ENCODE data around the gene PRG2.
A peak's percentile ranks its signal among the peaks of the same experiment; 100 is the strongest.
"Not testable (repeated sequence)": the region's sequence is repeated elsewhere in the genome, so short reads cannot be mapped to it uniquely, and the experiment has no call there.

PRG2 gene

DNA sequence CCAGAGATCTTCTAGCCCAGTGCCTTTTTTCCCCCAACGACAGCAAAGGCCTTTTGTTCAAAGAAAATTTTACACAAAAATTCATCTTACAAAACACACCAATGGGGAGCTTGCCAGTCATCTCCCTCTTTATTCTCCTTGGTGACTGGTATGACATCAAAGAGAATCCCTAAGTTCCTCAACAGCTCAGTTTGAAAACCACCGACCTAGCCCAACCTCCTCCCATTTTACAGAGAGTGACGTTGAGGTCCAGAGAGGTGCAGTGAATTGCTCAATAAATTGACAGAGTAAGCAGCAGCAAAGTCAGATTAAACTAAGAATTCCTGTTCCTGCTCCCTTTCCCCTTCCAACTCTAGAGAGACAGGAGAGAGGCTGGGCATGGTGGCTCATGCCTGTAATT is 28.7 kb upstream of the PRG2 start:
- no peak for DNase-seq (ENCODE audit: low spot score)

- DNase-seq (ENCODE audit: low spot score) = no peak
These were observed 27.7 kb upstream of the PRG2 start for GRCh38 chr11:57418131-57418530.

DNA sequence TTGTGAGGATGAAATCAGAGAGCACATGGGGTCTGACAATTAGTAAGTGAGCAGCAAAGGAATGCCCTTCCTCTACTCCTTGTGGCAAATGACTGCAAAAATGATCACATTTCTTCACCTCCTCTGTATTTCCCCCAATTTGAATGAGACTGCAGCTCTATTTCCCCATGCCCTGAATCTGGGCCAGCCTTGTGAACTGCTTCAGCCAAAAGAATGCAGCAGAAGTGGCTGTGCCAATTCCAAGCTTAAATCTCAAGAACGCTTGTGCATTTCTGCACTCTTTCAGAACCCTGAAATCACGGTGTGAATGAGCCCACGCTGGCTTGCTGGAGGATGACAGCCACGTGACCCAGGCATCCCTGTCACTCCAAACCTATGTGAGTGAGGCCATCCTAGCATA is 26.6 kb upstream of the PRG2 start:
- no peak for DNase-seq (ENCODE audit: low spot score)

GRCh38 chr11:57416436-57416835 is 26.0 kb upstream of the PRG2 start:
- no peak for DNase-seq (ENCODE audit: low spot score)

DNA sequence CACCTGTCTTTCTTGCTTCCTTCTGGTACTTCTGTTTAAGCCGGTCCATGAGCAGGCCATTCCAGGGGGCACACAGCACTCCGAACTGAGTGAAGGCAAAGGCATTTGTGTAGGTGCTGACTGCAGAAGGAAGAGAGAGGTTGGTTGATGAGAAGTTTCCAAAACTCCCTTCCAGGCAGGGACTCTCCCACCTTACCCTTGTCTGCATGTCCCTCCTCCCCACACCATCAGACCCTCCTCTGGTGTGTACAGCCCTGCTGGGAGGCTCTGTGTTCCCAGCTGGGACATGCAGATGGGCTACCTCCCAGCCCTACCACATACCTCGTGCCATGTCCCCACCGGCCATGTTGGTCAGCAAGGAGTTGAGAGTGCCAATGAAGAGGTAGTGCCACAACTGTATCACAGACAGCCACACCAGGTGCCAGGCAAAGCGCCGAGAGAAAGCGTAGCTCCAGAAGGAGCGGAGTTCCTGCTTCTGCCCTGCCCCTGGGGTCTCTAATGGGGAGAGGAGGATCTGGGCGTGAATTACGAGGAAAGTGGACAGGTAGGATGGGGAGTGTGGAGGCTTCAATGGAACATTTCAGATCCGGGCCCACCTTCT is 24.3 kb upstream of the PRG2 start:
- DNase-seq (ENCODE audit: low spot score) = no peak

DNA sequence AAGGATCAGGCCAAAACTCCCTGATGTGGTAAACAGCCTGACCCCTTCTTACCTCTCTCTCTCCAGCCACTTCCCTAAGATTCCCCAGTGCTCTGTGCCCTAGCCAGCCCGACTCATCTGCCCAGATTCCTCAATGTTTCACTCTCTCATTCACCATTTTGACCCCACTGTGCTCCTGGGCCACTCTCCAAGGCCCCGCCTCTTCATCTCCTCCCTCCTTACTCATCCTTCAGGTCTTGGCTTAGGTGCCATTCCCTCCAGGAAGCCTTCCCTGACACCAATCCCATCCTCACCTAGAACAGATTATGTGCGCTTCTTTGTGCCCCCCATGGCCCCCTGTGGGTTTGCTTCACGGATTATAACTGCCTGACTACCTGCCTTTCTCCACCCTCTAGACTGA is 23.2 kb upstream of the PRG2 start:
- no peak for DNase-seq (ENCODE audit: low spot score)

- no peak for DNase-seq (ENCODE audit: low spot score)
These were observed 19.8 kb upstream of the PRG2 start for GRCh38 chr11:57410287-57410686.

GRCh38 chr11:57409321-57410100 is 19.1 kb upstream of the PRG2 start:
- no peak for DNase-seq (ENCODE audit: low spot score)

DNA sequence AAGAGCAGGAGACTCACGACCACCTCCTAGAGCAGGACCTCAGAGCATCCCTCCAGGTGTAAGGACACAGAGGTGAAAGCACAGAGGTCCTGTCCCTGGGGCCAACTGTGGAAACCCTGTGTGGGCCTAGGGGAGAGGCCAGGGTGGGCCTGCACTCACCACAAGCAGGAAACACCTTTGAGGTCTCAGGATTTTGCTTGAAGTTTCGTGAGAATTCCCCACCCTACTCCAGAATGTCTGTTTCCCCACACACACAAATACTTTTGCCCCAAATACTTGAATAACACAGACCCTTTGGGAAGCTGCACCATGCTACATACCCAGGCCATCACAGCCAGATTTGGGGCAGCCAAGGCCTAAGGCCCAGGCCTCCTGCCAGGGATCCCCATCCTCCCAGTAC is 18.3 kb upstream of the PRG2 start:
- no peak for DNase-seq (ENCODE audit: low spot score)

GRCh38 chr11:57407941-57408475 is 17.6 kb upstream of the PRG2 start:
- no peak for DNase-seq (ENCODE audit: low spot score)

DNA sequence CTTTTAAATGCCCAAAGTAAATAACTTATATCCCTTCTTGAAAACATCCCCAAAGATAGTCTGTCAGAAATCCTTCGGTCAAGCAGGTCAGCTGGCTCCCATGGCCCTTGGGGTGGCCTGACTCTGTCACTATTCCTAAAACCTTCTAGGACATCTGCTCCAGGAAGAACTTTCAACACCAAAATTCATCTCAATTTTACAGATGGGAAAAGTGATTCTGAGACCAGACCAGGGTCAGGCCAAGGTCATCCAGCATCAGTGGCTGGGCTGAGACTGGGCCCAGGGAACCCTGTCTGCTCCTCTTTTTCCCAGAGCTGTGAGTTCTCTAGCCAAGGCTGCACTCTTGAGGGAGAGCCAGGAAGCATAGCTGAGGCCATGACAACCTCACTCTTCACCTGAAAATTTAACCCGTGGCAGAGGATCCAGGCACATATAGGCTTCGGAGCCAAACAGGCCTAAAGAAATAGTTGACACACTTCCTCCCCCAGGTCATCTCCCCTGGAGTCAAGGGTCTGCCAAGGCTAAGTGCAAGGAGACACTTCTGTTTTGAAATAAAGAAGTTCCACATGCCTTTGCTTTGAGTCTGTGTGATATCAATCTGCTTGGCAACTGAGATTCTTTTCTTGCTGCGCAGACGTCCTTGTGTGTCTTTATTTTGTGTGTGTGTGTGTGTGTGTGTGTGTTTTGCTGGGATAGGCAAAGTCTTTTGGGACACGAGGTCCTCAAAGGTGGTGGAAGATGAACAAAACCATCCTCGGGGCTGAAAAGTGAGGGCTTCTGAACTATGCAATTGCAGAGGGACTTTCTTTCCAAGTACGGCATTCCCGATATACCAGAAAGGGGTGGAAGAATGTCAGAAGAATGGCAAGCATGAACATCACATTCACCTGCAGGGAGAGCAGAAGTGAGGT is 16.8 kb upstream of the PRG2 start:
- no peak for DNase-seq (ENCODE audit: low spot score)

DNA sequence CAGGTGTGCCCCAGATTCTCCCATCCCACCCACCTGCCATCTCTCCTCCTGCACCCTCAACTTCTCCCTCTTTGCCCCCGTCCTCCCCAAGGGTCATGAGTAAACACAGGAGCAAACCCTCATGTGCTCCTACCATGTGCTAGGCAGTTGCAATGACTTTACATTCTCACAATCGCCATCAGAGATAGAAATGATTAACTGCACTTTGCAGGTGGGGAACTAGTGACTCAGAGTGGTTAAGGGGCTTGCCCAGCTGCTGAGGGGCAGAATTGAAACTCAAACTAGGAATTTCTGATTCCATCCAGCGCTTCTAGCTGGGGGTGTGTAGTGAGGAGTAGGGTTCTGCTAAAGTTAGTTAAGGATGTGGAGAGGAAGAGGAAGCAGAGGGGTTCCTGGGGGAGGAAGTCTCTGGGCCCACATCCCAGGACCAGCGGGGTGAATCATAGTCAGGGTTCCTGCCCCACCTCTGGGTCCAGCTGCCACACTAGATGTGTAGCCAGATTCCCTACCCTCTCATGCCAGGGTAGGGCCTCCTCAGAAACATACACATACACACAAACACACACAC is 16.0 kb upstream of the PRG2 start:
- no peak for DNase-seq (ENCODE audit: low spot score)

DNA sequence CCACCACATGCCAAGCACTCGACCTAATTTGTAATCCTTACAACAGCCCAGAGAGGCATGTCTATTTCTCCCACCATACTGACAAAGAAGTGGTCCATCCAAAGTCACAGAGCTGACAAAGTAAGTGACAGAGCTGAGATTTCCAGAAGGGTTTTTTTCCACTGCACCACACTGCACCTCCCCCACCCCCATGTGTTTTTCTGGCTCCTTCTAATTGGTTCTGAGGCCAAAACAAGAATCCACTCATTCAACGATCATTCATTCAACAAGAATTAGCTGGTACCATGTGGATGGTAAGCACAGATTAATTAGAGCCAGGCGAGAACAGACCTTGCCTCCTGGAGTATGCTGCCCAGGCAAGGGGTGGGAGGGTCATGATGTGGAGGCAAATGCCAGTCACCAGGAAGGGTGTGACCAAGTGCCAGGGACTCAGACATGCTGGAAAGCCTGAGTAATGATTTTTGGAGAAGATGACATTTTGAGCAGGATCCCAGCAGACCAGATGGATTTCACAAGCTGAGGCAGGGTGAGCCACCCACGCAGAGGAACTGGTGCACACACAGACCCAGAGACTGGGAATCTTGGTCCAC is 14.9 kb upstream of the PRG2 start:
- DNase-seq (ENCODE audit: low spot score) = no peak

DNA sequence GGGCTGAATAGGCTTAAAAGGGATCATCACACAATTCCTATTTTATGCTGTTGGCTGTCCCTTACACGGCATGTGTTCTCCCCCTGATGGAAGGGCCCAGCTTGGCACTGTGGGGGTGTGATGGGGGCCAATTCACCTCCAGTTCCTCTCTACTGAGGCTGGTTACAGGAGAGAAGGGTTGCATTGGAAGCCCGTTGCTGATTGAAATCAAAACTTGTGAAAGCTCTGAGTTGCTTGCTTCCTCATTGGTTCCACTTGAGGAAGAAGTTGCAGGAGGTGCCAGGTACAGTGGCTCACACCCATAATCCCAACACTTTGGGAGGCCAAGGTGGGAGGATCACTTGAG is 13.3 kb upstream of the PRG2 start:
- DNase-seq (ENCODE audit: low spot score) = no peak

- not testable (repeated sequence) for DNase-seq (ENCODE audit: low spot score)
These were observed 12.8 kb upstream of the PRG2 start for GRCh38 chr11:57403003-57403801.

GRCh38 chr11:57402188-57403002 is 11.9 kb upstream of the PRG2 start:
- no peak for DNase-seq (ENCODE audit: low spot score)

DNA sequence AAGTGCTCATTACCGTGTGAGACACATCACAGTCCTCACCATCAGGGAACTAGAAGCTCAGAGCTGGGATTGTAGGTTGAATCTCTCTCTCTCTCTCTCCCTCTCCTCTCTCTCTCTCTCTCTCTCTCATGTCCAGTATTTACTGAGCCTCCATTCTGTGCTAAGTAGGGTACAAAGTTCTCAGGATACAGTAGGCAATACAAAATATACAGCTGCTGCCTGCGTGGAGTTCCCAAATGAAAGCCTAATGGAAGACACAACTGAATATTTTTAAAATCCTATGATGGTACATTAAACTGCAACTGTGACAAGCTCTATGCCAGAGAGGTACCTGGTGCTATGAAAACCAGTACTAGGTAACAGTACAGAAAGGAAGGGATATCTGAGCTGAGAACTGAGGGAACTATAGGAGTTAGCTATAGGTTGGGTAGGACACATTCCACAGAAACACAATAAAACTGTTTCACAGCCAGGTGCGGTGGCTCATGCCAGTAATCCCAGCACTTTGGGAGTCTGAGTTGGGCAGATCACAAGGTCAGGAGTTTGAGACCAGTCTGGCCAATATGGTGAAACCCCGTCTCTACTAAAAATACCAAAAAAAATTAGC is 9.6 kb upstream of the PRG2 start:
- no peak for DNase-seq (ENCODE audit: low spot score)

DNA sequence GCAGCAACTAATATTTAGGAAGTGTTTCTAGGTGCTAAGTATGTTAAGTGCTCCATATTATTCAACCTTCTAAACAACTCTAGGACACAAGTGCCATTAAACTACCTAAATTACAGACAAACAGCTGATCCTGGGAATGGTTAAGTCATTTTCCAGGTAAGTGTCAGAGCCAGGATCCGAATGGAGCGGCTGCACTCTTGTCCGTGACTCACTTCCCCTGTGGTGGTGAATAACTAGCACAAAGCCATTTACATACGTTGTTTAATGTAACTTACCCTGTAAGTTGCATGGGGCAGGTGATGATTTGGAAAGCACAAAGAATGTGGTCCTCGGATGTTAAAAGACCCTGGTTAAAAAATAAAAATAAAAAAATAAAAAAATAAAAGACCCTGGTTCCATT is 8.8 kb upstream of the PRG2 start:
- peak; percentile 52 for DNase-seq (ENCODE audit: low spot score)

DNA sequence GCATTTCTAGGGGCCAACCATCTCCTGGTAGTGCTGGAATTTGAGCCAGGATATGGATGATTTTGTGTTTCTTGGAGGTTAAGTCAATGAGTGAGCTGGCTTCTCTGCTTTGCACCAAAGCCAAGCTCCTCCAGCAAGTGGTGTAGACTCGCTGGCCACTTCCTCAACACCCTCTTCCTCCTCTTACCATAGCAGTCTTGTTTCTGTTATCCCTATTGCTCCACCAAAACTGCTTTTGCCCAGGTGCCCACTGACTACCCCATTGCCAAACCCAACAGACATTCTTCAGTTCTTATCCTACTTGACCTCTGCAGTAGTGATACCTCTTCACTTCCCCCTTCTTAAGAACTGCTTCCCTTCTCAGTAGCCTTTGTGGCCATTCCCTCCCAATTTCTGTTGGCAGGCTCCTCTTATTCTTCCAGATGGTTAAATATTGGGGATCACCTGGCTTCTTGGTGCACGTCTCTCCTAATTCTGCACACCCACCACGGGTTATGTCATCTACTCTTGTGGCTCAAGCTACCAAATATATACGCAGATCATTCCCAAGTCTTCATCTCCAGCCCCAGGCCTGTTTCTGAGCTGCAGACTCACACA is 7.0 kb upstream of the PRG2 start:
- DNase-seq (ENCODE audit: low spot score) = no peak

Data from RKO (cell line).